ENCODE data around the gene TOPORS.

TOPORS gene

GRCh38 chr9:32596096-32596865 lies 43.9 kb upstream of the TOPORS start:
- Histone ChIP-seq H3K9me2 (ENCODE audit: low read depth, low read length) (no peaks in the 10 kb centered on the region), H3K27ac (ENCODE audit: low read depth, low read length, poor library complexity, severe bottlenecking) (no peak overlapping the region), H3K4me1 (ENCODE audit: insufficient read depth, low read length, severe bottlenecking) (no peaks in the 10 kb centered on the region), H3K36me3 (ENCODE audit: insufficient read depth, low read length) (no peaks in the 10 kb centered on the region), H3K27me3 (ENCODE audit: insufficient read depth, low read length) (no peaks in the 10 kb centered on the region), H3F3A (ENCODE audit: insufficient read depth, low read length) (no peaks in the 10 kb centered on the region), H3K9me3 (ENCODE audit: low read length) (no peaks in the 10 kb centered on the region), H3K4me2 (ENCODE audit: low read length) (no peak overlapping the region), H3K79me2 (ENCODE audit: insufficient read depth, low read length) (no peaks in the 10 kb centered on the region), H3K9ac (ENCODE audit: low read length) (no peak overlapping the region), H3K4me3 (ENCODE audit: low read depth, low read length, poor library complexity, severe bottlenecking) (no peak overlapping the region), H4K20me1 (ENCODE audit: insufficient read depth, low read length) (no peaks in the 10 kb centered on the region), H2AFZ (ENCODE audit: low read length) (no peak overlapping the region)
- TF ChIP-seq CTCF (IDR thresholded peaks at IDR 0.05; ENCODE audit: low read length) (no peak), EZH2 (IDR thresholded peaks at IDR 0.05; ENCODE audit: borderline replicate concordance, low read length) (no peak)

GRCh38 chr9:32590898-32591297 lies 38.5 kb upstream of the TOPORS start:
- Histone ChIP-seq H3K36me3 (ENCODE audit: insufficient read depth, low read length) (no peaks in the 10 kb centered on the region), H4K20me1 (ENCODE audit: insufficient read depth, low read length) (no peaks in the 10 kb centered on the region), H3K9ac (ENCODE audit: low read length) (no peak overlapping the region), H3K4me3 (ENCODE audit: low read depth, low read length, poor library complexity, severe bottlenecking) (no peak overlapping the region), H3K79me2 (ENCODE audit: insufficient read depth, low read length) (no peaks in the 10 kb centered on the region), H3K4me2 (ENCODE audit: low read length) (no peak overlapping the region), H3K9me3 (ENCODE audit: low read length) (no peaks in the 10 kb centered on the region), H3K9me2 (ENCODE audit: low read depth, low read length) (no peaks in the 10 kb centered on the region), H3K4me1 (ENCODE audit: insufficient read depth, low read length, severe bottlenecking) (no peaks in the 10 kb centered on the region), H2AFZ (ENCODE audit: low read length) (no peak overlapping the region), H3F3A (ENCODE audit: insufficient read depth, low read length) (no peaks in the 10 kb centered on the region), H3K27me3 (ENCODE audit: insufficient read depth, low read length) (peaks cover 4% of the 10 kb centered on the region; the same call in 1 of the 2 replicates), H3K27ac (ENCODE audit: low read depth, low read length, poor library complexity, severe bottlenecking) (no peak overlapping the region)
- TF ChIP-seq CTCF (IDR thresholded peaks at IDR 0.05; ENCODE audit: low read length) (no peak), EZH2 (IDR thresholded peaks at IDR 0.05; ENCODE audit: borderline replicate concordance, low read length) (no peak)

- H2AFZ ChIP-seq (ENCODE audit: low read length), result no peak overlapping the region
- no peaks in the 10 kb centered on the region for H3F3A ChIP-seq (ENCODE audit: insufficient read depth, low read length)
- H3K4me3 ChIP-seq (ENCODE audit: low read depth, low read length, poor library complexity, severe bottlenecking), result no peak overlapping the region
- no peak overlapping the region for H3K9ac ChIP-seq (ENCODE audit: low read length)
- no peaks in the 10 kb centered on the region for H4K20me1 ChIP-seq (ENCODE audit: insufficient read depth, low read length)
- no peaks in the 10 kb centered on the region for H3K9me2 ChIP-seq (ENCODE audit: low read depth, low read length)
- peaks cover 4% of the 10 kb centered on the region; the same call in 1 of the 2 replicates for H3K27me3 ChIP-seq (ENCODE audit: insufficient read depth, low read length)
- TF ChIP-seq CTCF (IDR thresholded peaks at IDR 0.05; ENCODE audit: low read length) (no peak), EZH2 (IDR thresholded peaks at IDR 0.05; ENCODE audit: borderline replicate concordance, low read length) (no peak)
- H3K9me3 ChIP-seq (ENCODE audit: low read length), result no peaks in the 10 kb centered on the region
- no peaks in the 10 kb centered on the region for H3K79me2 ChIP-seq (ENCODE audit: insufficient read depth, low read length)
- H3K4me1 ChIP-seq (ENCODE audit: insufficient read depth, low read length, severe bottlenecking), result no peaks in the 10 kb centered on the region
- H3K27ac ChIP-seq (ENCODE audit: low read depth, low read length, poor library complexity, severe bottlenecking), result no peak overlapping the region
- no peak overlapping the region for H3K4me2 ChIP-seq (ENCODE audit: low read length)
- no peaks in the 10 kb centered on the region for H3K36me3 ChIP-seq (ENCODE audit: insufficient read depth, low read length)
Measured at GRCh38 chr9:32590476-32590875, 38.1 kb upstream of the TOPORS start.
